GM12864 (cell line): ENCODE data around the gene SNTA1.
A peak's percentile ranks its signal among the peaks of the same experiment; 100 is the strongest.
"Not testable (repeated sequence)": the region's sequence is repeated elsewhere in the genome, so short reads cannot be mapped to it uniquely, and the experiment has no call there.

Experiments used
- DNase-seq: peaks from one replicate; pipeline ENCODE4 v3.0.0-alpha.2; 2011; ENCODE audit warnings: low read depth
- H3K4me3 ChIP-seq: 2 replicates; pipeline ENCODE4 v1.5.1; 2011; ENCODE audit warnings: mild to moderate bottlenecking, low read depth, low read length, control low read depth
- TF ChIP-seq, protein P1 (sequence below): IDR thresholded peaks from 2 replicates; pipeline ENCODE4 v1.5.1; 2011; ENCODE audit warnings: low read depth, mild to moderate bottlenecking, moderate library complexity, low read length, control low read depth, inconsistent platforms; ENCODE audit errors: missing control alignments

The SNTA1 gene

DNA sequence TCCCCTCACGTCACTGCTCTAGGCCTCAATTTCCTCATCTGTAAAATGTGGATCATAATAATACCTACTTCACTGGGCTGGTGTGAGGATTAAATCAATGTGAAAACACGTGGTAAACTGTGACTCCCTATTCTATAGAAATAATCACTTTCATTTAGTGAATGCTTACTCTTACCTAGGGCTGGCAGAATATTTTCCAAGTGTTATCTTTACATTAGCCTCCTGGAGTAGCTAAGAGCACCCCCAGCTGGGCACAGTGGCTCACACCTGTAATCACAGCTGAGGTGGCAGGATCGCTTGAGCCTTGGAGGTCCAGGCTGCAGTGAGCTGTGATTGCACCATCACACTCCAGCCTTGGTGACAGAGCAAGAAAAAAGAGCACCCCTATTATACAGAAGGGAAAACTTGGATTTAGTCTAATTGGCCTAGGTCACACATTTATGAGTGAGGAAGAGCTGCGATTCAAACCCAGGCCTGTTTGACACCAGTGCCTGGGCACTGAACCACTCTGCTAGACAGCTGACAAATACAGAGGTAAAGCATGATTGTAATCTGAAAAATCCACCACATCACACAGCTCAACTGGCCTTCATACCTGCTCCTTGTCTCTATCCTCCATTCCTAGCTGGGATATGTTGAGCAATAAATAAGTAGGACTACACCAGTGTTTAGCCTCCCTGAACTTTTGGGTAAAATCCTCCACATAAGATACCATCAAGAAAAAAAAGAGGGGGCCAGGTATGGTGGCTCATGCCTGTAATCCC, 1.4 kb upstream of the SNTA1 start:
- TF ChIP-seq, protein P1, sequence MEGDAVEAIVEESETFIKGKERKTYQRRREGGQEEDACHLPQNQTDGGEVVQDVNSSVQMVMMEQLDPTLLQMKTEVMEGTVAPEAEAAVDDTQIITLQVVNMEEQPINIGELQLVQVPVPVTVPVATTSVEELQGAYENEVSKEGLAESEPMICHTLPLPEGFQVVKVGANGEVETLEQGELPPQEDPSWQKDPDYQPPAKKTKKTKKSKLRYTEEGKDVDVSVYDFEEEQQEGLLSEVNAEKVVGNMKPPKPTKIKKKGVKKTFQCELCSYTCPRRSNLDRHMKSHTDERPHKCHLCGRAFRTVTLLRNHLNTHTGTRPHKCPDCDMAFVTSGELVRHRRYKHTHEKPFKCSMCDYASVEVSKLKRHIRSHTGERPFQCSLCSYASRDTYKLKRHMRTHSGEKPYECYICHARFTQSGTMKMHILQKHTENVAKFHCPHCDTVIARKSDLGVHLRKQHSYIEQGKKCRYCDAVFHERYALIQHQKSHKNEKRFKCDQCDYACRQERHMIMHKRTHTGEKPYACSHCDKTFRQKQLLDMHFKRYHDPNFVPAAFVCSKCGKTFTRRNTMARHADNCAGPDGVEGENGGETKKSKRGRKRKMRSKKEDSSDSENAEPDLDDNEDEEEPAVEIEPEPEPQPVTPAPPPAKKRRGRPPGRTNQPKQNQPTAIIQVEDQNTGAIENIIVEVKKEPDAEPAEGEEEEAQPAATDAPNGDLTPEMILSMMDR, result peak; percentile 36
- DNase-seq, result no peak
- H3K4me3 ChIP-seq, result no peak overlapping the region; the same call in 1 of the 2 replicates

DNA sequence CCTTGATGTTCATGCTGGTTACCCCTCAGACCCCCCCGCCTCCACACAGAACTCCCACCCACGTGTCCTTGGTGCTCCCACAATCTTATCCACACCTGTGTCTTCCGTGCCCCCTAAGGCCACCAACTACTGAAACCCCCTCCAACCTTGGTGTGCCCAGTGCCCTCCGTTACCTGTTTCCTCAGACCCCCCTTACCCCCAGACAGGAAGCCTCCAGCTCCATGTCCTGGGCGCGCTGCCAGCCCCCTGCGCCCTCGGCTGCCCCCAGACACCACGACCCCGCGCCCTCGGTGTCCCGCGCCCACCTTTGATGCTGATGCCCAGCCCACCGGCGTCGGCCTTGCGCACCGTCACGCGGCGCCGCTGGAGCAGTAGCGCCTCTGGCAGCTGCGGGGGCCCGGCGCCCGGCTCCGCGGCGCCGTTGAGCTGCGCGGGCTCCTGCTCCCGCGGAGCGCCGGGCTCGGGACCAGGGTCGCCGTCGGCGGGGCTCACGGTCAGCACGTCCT, 504 bp downstream of the SNTA1 start:
- TF ChIP-seq, protein P1, result no peak
- peak overlapping the region; percentile 67 for H3K4me3 ChIP-seq
- no peak for DNase-seq

DNA sequence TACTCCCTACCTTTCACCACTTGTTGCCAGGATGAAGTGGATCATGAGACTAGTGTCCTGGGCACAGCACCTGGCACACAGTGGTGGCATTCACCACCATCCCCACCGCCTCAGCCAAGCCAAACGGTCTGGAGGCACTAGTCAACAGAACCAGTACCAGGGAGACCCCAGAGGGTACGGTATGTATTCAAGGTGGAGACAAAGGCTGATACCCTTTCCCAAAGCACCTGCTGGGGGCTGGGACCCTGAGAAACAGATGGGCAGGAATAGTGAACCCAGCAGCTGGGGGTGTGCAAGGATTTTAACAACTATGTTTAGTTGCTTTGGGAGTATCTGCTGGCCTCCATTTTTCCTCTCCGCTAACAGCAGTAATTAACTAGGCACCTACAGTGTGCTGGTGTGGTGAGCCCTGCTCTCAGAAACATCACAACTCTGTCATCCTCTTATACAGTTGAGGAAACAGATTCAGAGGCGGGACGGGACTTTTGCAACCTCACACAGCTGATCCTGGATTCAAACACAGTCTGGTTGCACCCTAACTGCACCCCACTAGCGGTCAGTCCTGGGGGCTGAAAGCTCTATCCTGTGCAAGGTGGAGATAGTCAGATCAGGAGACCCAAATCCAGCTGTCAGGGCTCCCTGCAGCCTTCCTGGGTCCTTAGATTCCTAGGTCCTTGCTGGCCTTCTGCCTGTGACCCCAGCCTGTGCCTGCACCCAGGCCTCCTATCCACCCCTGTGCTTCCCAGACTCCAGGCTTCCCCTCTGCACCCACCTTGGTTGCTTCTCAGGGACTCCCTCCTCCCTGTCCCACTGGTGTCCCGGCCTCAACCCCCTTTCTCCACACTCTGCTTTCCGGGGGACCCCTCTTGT, 1.2 kb downstream of the SNTA1 start:
- DNase-seq, result no peak
- H3K4me3 ChIP-seq, result peak overlapping the region; percentile 67
- TF ChIP-seq, protein P1, result no peak

DNA sequence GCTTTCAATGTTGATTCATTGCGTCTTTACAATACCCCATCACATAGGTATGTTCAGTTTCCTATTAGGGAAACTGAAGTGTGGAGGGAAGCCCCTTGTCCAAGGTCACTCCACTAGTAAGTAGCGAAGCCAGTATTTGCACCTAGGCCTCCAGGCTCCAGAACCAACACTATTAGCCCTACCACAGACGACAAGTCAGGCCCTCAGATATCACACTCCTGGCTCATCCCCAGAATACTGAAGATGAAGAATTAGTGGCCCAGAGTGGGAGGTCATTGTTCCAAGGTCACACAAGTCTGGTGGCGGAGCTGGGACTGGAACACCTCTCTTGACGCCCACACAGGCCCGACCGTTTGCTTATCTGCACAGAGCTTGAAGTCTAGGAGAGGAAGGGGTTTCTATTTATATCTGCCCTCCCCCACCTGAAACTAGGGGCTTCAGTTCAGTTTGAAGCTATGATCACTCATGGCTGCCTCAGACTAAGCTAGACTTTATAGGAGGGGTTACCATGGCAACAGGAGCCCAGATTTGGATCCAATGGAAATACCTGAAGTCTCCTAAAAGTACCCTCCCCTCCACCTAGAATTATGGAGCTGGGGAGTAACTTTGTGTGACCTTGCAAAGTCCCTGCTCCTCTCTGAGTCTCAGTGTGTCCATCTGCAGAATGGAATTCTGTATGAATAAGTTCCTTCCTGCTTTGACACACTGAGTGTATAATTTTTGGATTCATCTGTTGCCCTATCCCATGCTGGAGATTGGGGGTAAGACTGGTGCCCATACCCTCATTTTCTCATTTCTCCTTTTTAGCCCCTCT, 2.2 kb downstream of the SNTA1 start:
- no peak for DNase-seq
- H3K4me3 ChIP-seq, result no peak overlapping the region
- TF ChIP-seq, protein P1, result no peak

DNA sequence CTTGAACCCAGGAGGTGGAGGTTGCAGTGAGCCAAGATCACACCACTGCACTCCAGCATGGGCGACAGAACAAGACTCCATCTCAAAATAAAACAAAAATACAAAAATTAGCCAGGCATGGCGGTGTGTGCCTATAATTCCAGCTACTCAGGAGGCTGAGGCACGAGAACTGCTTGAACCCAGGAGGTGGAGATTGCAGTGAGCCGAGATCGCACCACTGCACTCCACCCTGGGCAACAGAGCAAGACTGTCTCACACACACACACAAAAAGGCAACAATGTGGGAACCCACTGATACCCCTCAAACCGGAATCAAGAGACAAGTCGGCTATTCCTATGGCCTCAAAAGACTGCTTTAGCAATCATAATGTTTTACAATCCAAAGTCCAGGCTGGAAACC, 3.0 kb downstream of the SNTA1 start:
- not testable (repeated sequence) for DNase-seq, H3K4me3 ChIP-seq

DNA sequence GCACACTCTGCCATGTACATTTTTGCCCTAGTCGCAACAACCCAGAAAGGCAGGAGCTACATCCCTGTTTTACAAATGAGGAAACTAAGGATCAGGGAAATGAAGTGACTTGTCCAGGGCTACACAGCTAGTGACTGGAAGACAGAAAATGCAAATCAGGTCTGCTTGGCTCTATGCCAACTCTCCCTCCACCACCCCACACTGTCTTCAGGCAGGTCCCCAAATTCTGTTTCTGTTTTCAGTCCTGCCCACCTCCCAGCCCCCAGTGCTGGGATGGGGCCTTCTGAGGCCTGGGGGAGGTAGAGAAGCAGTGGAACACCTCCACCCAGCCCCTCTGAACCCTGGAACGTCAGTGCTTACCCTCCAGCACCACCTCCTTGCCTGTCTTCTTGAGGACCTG, 5.1 kb downstream of the SNTA1 start:
- DNase-seq, result no peak
- no peak overlapping the region for H3K4me3 ChIP-seq
- TF ChIP-seq, protein P1, result no peak
